Fibroblast of skin of scalp (primary cell): ENCODE results near the gene UMAD1. TPM values are rescaled to one million over a fixed set of nuclear protein-coding genes. Genes with fewer than 3 reads are reported as not detected.

ENCODE experiments used
- DNase-seq: peaks from one replicate; pipeline ENCODE4 v3.0.0-alpha.2; 2013
- polyA plus RNA-seq, 2 experiments: library from polyadenylated mRNA; unstranded; fragments of 120-200 nt; gene quantifications; one replicate each; pipeline ENCODE4 v1.2.1, GENCODE V29; 2013; ENCODE audit not compliant: insufficient read length in 2 of 2

Gene UMAD1
- 8.5 TPM for polyA plus RNA-seq (2013, experiment 1 of 2; ENCODE audit: insufficient read length)
- 9.1 TPM for polyA plus RNA-seq (2013, experiment 2 of 2; ENCODE audit: insufficient read length)

- peak; percentile 98 for DNase-seq
Measured at GRCh38 chr7:7640221-7641128, at the start of gene UMAD1. UMAD1 (plus strand) TSS chr7:7640752; CDS start chr7:7673372, 32,620 bp downstream.

- DNase-seq, result peak; percentile 27
Measured at GRCh38 chr7:7595451-7595850, 45.1 kb upstream of the UMAD1 start.

- no peak for DNase-seq
Measured at GRCh38 chr7:7596176-7596575, 44.4 kb upstream of the UMAD1 start.

GRCh38 chr7:7607010-7607409 is 33.5 kb upstream of the UMAD1 start:
- DNase-seq, result no peak

- DNase-seq, result no peak
Measured at GRCh38 chr7:7609330-7609729, 31.2 kb upstream of the UMAD1 start.

- DNase-seq, result no peak
Measured at GRCh38 chr7:7612519-7612918, 28.0 kb upstream of the UMAD1 start.

GRCh38 chr7:7613210-7613609 is 27.3 kb upstream of the UMAD1 start:
- no peak for DNase-seq

- DNase-seq, result no peak
Measured at GRCh38 chr7:7614018-7614741, 26.4 kb upstream of the UMAD1 start.

GRCh38 chr7:7617550-7617949 is 23.0 kb upstream of the UMAD1 start:
- DNase-seq, result no peak

- no peak for DNase-seq
Measured at GRCh38 chr7:7618410-7618809, 22.1 kb upstream of the UMAD1 start.

- no peak for DNase-seq
Measured at GRCh38 chr7:7620236-7620635, 20.3 kb upstream of the UMAD1 start.

- DNase-seq, result no peak
Measured at GRCh38 chr7:7620644-7621210, 19.8 kb upstream of the UMAD1 start.

- DNase-seq, result no peak
Measured at GRCh38 chr7:7628476-7628875, 12.1 kb upstream of the UMAD1 start.

GRCh38 chr7:7630626-7631329 is 9.8 kb upstream of the UMAD1 start:
- DNase-seq, result no peak

GRCh38 chr7:7639421-7639820 is 1.1 kb upstream of the UMAD1 start:
- no peak for DNase-seq

- peak; percentile 1 for DNase-seq
Measured at GRCh38 chr7:7639847-7640220, 718 bp upstream of the UMAD1 start.

GRCh38 chr7:7641129-7641663 is 644 bp downstream of the UMAD1 start:
- DNase-seq, result peak; percentile 1

- DNase-seq, result no peak
Measured at GRCh38 chr7:7642081-7642480, 1.5 kb downstream of the UMAD1 start.

- no peak for DNase-seq
Measured at GRCh38 chr7:7647495-7648036, 7.0 kb downstream of the UMAD1 start.

- DNase-seq, result no peak
Measured at GRCh38 chr7:7650682-7651206, 10.2 kb downstream of the UMAD1 start.

GRCh38 chr7:7651479-7651878 is 10.9 kb downstream of the UMAD1 start:
- no peak for DNase-seq
